ENCODE results near the gene FBXO3. TPM values are rescaled to one million over a fixed set of nuclear protein-coding genes. Genes with fewer than 3 reads are reported as not detected.
"Not testable (repeated sequence)": the region's sequence is repeated elsewhere in the genome, so short reads cannot be mapped to it uniquely, and the experiment has no call there.

Gene FBXO3
- total RNA-seq, 2 experiments from 2014 or later = 16.5 to 17.7 TPM

DNA sequence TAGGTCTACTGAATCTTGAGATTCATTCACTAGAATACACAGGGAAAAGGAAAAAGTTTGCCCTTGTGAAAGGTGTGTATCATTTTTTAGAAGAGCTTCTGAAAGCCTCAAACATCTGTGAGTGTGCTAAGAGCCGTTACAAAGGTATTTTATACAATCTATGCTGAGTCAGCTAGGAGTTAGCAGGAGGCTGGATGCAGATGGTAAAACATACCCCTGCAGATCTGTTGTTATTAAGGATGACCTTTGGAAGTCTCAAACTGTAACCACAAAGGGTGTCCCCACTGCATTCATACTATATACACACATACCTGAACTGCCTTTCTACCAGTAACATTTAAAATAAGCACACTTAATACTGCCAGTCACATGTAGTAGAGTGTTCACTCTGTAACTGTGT, 65.3 kb downstream of the FBXO3 start:
- ChIA-PET CTCF (interaction anchor here (1.4 kb wide), 1 partner anchor 13 kb away, joined by 4 read pairs; no protein-coding TSS in a partner anchor), POLR2A (interaction anchor here (0.6 to 1.1 kb wide), 2 partner anchors 14 to 326 kb away, joined by 3 to 4 read pairs; no protein-coding TSS in a partner anchor)
- intact Hi-C loops (cut with micrococcal nuclease) = loop anchor here (10.0 kb wide), 1 partner anchor 454 kb away; the partner anchor contains the start of gene HIPK3
- Mint-ChIP-seq H3K4me1 (ENCODE audit: low read depth) (peaks cover 6% of the 10 kb centered on the region), H3K4me3 (no peak overlapping the region), H3K27ac (no peak overlapping the region), H3K27me3 (no peaks in the 10 kb centered on the region), H3K9me3 (no peaks in the 10 kb centered on the region), H3K36me3 (peaks cover 19% of the 10 kb centered on the region)
- no peak for DNase-seq

DNA sequence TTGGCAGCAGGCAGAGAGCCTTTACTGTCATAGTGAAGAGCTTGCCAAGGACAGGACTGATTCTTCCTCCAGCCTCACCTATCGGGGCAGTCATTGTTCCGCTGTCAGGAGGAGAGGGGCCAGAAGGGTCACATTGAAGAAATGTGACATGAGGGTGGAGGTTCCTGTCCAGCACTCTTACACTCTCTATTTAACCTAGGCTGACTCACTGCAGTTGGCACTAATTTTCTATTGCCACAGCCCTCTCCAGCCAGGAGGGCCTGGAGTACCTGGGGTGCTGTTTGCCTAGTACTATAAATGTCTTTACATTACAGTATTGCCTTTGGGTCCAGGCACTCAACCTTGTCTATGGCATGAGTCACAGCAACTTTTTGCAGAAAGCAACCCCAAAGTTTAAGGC, 66.5 kb downstream of the FBXO3 start:
- ChIA-PET POLR2A (interaction anchor here (1.1 kb wide), 1 partner anchor 13 kb away, joined by 4 read pairs; no protein-coding TSS in a partner anchor), CTCF (interaction anchor here (0.6 to 1.8 kb wide), 2 partner anchors 8 to 99 kb away, joined by 3 to 11 read pairs; no protein-coding TSS in a partner anchor)
- intact Hi-C loops (cut with micrococcal nuclease) = loop anchor here (10.0 kb wide), 1 partner anchor 453 kb away; the partner anchor contains the start of gene HIPK3
- H3K27ac Mint-ChIP-seq; H3K27me3 Mint-ChIP-seq; H3K4me3 Mint-ChIP-seq; H3K9me3 Mint-ChIP-seq; DNase-seq; H3K4me1 Mint-ChIP-seq (ENCODE audit: low read depth): not testable (repeated sequence)
- H3K36me3 Mint-ChIP-seq = peaks cover 19% of the 10 kb centered on the region

DNA sequence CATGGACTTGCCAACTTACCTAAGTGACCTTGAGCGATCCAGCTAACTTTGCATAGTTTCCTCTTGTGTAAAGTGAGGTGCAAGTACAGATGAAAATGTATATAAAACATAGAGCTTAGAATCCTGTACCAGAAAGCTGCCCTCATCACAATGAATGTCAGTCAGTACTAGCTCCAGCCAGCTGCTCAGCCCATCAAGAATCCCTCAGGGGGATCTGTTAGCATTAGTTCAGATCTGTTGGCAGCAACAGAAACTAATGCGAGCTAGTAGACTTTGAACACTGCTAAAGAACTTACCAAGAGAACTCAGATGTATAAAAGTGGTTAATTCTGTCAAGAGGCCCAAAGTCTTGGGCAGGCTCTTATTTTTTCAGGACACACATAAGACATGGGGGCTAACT, 67.4 kb downstream of the FBXO3 start:
- peaks cover 16% of the 10 kb centered on the region for H3K36me3 Mint-ChIP-seq
- ChIA-PET POLR2A (no interaction called here), CTCF (interaction anchor here (1.3 to 1.8 kb wide), 2 partner anchors 9 to 35 kb away, joined by 5 to 11 read pairs; no protein-coding TSS in a partner anchor)
- no peaks in the 10 kb centered on the region for H3K27me3 Mint-ChIP-seq
- DNase-seq = no peak
- H3K9me3 Mint-ChIP-seq = no peaks in the 10 kb centered on the region
- H3K27ac Mint-ChIP-seq = no peak overlapping the region
- no peak overlapping the region for H3K4me3 Mint-ChIP-seq
- intact Hi-C loops (cut with micrococcal nuclease) = loop anchor here (10.0 kb wide), 1 partner anchor 452 kb away; the partner anchor contains the start of gene HIPK3
- peaks cover 6% of the 10 kb centered on the region for H3K4me1 Mint-ChIP-seq (ENCODE audit: low read depth)

DNA sequence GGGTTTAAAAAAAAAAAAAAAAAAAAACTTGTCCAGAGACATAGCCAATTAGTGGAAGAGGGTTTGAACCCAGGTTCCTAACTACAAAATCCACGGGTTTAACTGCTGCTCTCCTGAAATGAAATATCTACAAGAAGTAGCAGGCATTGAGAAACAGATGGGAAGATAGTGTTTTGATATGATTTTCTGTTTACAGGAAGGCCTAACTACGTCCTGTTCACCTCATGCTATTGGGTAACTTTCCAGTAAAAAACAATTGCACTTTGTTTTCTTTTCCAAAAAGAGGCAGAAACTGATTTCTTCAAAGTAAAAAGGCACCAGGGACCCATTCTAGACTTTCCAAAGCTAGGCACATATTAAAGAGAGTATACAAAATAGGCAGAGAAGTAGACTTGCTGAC, 67.8 kb downstream of the FBXO3 start:
- H3K27me3 Mint-ChIP-seq = no peaks in the 10 kb centered on the region

DNA sequence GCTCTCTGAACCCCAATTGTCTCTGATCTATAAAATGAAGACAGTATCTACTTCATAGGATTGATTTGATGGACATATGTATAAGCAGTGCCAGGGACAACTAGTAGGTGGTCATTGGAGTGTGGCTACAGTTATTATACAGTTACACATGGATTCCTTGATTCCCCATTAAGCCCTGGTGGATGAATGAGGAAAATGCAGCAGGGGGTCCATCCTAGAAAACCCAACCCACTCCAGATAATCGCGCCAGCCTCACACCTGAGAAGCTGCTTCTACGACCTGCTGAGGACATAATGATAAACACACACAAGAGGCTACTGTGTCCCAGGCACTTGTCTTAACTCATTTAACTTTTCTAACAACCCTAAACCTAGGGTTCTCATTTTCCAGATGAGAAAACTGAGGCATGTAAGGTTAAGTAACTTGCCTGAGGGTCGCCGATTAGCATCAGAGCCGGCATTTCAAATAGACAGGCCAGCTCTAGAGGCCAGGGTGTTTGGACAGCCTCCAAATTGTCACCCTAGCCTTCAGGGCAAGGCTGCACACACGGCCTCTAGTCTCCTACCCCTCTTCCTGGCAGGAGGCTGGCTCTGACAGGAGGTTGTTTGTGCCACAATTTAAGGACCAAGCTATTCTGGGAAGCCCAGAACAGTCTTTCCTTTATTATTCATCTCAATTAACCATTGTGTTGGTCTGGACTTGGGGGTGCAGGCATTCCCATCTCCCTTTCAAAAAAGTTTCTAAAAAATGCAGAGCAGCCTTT, 69.9 kb downstream of the FBXO3 start:
- DNase-seq = no peak
- peaks cover 17% of the 10 kb centered on the region for H3K4me1 Mint-ChIP-seq (ENCODE audit: low read depth)
- no peaks in the 10 kb centered on the region for H3K9me3 Mint-ChIP-seq
- peaks cover 4% of the 10 kb centered on the region for H3K27me3 Mint-ChIP-seq
- H3K4me3 Mint-ChIP-seq = no peak overlapping the region
- intact Hi-C loops (cut with micrococcal nuclease) = loop anchor here (10.0 kb wide), 1 partner anchor 450 kb away; the partner anchor contains the start of gene HIPK3
- ChIA-PET POLR2A (no interaction called here), CTCF (interaction anchor here (0.9 kb wide), 1 partner anchor 12 kb away, joined by 3 read pairs; no protein-coding TSS in a partner anchor)
- no peak overlapping the region for H3K27ac Mint-ChIP-seq
- peaks cover 8% of the 10 kb centered on the region for H3K36me3 Mint-ChIP-seq

More for the DNA sequence above, 67.8 kb downstream of the FBXO3 start:
- no peak for DNase-seq
- no peaks in the 10 kb centered on the region for H3K9me3 Mint-ChIP-seq
- peaks cover 16% of the 10 kb centered on the region for H3K36me3 Mint-ChIP-seq
- ChIA-PET CTCF (interaction anchor here (1.1 to 1.8 kb wide), 3 partner anchors 10 to 121 kb away, joined by 3 to 11 read pairs (median 5); no protein-coding TSS in a partner anchor), POLR2A (no interaction called here)
- no peak overlapping the region for H3K4me3 Mint-ChIP-seq
- H3K27ac Mint-ChIP-seq = no peak overlapping the region
- peaks cover 7% of the 10 kb centered on the region for H3K4me1 Mint-ChIP-seq (ENCODE audit: low read depth)
- intact Hi-C loops (cut with micrococcal nuclease) = loop anchor here (10.0 kb wide), 1 partner anchor 452 kb away; the partner anchor contains the start of gene HIPK3

DNA sequence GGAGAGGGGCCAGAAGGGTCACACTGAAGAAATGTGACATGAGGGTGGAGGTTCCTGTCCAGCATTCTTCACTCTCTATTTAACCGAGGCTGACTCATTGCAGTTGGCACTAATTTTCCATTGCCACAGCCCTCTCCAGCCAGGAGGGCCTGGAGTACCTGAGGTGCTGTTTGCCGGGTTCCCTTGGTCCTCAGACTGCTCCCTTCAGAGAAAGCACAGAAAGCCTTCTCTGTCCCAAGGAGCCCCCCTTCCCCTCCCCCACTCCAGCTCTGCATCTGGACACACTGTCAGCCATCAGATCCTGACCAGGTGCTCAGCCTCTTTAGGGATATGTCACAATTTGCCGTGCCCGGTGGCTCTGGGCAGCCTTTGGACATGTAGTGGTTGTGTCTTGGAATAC, 70.5 kb downstream of the FBXO3 start:
- ChIA-PET POLR2A (no interaction called here), CTCF (interaction anchor here (1.1 kb wide), 1 partner anchor 39 kb away, joined by 3 read pairs; no protein-coding TSS in a partner anchor)
- peaks cover 2% of the 10 kb centered on the region for H3K36me3 Mint-ChIP-seq
- DNase-seq = no peak
- peaks cover 17% of the 10 kb centered on the region for H3K4me1 Mint-ChIP-seq (ENCODE audit: low read depth)
- H3K27me3 Mint-ChIP-seq = peaks cover 4% of the 10 kb centered on the region
- H3K9me3 Mint-ChIP-seq = no peaks in the 10 kb centered on the region
- no peak overlapping the region for H3K27ac Mint-ChIP-seq
- H3K4me3 Mint-ChIP-seq = no peak overlapping the region
- intact Hi-C loops (cut with micrococcal nuclease) = loop anchor here (10.0 kb wide), 1 partner anchor 449 kb away; the partner anchor contains the start of gene HIPK3

DNA sequence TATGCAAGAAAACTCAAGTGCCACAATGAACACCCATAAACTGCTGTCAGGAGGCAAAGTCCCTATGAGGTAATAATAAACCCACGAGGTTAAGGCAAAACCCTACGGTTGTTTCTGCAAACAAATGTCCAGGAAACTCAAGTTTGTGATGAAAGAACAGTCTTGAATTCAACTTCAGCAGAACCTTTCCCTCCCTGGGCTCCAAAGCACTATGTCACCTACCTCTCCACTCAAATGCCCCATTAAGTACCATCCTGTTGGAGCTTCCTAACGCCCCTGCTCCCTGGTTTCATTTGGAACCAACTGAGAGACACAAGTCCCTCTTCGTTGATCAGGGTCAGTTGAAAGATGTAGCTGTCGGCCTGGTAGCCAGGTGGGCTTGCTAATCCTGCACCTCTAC, 71.1 kb downstream of the FBXO3 start:
- intact Hi-C loops (cut with micrococcal nuclease) = loop anchor here (10.0 kb wide), 1 partner anchor 448 kb away; the partner anchor contains the start of gene HIPK3
- Mint-ChIP-seq H3K27me3 (peaks cover 4% of the 10 kb centered on the region), H3K27ac (no peak overlapping the region), H3K9me3 (no peaks in the 10 kb centered on the region), H3K4me1 (ENCODE audit: low read depth) (peaks cover 17% of the 10 kb centered on the region), H3K4me3 (no peak overlapping the region), H3K36me3 (no peaks in the 10 kb centered on the region)
- DNase-seq = no peak
- CTCF ChIA-PET = interaction anchor here (1.1 kb wide), 1 partner anchor 39 kb away, joined by 3 read pairs; no protein-coding TSS in a partner anchor
- POLR2A ChIA-PET = no interaction called here

DNA sequence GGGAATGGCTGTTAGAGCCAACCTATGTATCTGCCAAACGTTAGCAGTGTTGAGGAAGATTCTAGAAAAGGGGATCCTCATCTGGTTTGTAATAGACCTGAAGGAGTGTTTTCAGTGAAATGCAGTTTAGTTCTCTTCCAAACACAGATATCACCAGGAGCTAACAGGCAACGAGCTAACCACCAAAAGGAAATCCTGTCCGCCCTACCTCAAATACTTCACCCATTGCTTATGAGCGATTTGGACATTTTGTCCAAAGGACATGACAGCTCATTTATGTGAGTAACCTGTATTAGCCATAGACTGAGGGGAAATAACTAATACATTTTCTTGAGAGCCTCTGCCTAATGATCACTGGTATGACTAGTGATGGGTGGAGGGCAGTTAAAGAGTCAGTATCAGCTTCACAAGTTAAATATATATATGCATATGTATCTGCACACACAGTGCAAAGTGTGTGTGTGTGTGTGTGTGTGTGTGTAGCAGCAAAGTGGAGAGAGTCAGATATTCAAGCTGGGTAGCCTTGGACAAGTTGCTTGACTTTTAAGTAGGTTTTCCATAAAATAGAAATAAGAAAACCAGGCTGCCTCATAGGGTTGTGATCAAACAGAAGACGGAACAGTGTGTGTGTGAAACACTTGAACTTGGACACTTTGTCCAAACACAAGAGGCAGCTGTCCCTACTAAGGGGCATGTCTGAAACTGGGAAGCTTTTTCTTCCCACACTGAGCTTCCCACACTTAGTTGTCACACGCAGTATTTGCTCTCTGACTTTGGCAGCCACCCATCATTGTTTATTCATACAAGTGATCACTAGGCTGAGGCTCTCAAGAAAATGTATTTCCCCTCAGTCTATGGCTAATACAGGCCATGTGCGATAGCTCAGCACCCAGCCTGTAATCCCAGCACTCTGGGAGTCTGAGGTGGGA, 72.8 kb downstream of the FBXO3 start:
- DNase-seq = no peak
- H3K27ac Mint-ChIP-seq = no peak overlapping the region
- ChIA-PET POLR2A (interaction anchor here (0.9 to 1.7 kb wide), 4 partner anchors 10 to 34 kb away, joined by 3 to 5 read pairs (median 4); partner anchors contain the start of gene CD59), CTCF (interaction anchor here (0.8 to 2.7 kb wide), 4 partner anchors 14 to 41 kb away, joined by 3 to 13 read pairs (median 4); no protein-coding TSS in a partner anchor)
- H3K4me3 Mint-ChIP-seq = peak overlapping the region; percentile 83
- H3K27me3 Mint-ChIP-seq = peaks cover 10% of the 10 kb centered on the region
- intact Hi-C loops (cut with micrococcal nuclease) = loop anchor here (2.0 to 10.0 kb wide), 2 partner anchors 447 to 691 kb away; partner anchors contain the start of gene HIPK3
- H3K9me3 Mint-ChIP-seq = no peaks in the 10 kb centered on the region
- no peaks in the 10 kb centered on the region for H3K36me3 Mint-ChIP-seq
- peaks cover 14% of the 10 kb centered on the region for H3K4me1 Mint-ChIP-seq (ENCODE audit: low read depth)

DNA sequence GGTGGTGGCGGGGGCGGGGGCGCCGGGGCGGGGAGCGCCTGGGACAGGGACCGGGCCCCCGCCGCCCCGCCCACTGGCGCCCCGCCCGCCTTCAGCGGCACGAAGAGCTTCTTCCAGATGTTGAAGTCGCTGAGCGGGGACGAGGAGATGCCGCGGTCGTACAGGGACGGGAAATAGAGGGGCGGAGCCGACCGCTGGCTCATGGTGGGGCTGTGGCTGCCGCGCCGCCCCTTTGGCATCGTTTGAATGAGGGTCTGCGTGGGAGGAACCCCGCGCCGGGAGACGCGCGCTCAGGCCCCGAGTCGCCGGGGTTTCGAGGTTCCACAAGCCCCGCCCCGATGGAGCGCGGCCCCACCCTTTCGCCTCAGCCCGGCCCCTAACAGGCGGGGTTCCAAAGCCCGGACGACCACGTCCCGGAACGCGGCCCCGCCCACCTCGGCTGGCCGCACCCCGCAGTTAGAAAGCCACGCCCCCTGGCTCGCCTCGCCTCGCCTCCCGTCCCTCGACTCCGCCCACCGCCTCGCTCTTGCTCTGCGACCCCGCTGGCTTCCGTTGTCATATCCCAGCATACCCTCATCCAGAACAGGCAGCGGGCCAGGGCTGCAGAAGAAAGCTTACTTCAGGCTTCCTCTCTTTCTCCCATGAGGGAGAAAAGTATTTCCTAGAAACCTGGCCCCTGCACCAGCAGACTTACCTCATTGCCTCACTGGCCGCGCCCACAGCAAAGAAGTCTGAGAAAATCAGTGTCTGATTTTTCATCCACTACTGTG, 73.6 kb downstream of the FBXO3 start, which contains the start of gene C11orf91:
C11orf91 (minus strand) TSS at position 325 of the 770 bp plus-strand sequence; CDS start at position 239, 86 bp downstream.
- POLR2A ChIA-PET = interaction anchor here (1.1 to 1.5 kb wide), 2 partner anchors 10 to 35 kb away, joined by 3 to 5 read pairs; partner anchors contain the start of gene CD59
- peaks cover 11% of the 10 kb centered on the region for H3K4me1 Mint-ChIP-seq (ENCODE audit: low read depth)
- peak within 1 kb of the TSS; percentile 39 for H3K27ac Mint-ChIP-seq
- intact Hi-C loops (cut with micrococcal nuclease) = loop anchor here (1.0 to 10.0 kb wide), 5 partner anchors 10 to 690 kb away; partner anchors contain the start of genes FBXO3 and HIPK3
- H3K27me3 Mint-ChIP-seq = peaks cover 14% of the 10 kb centered on the region
- H3K9me3 Mint-ChIP-seq = no peaks in the 10 kb centered on the region
- CTCF ChIA-PET = interaction anchor here (0.9 to 2.7 kb wide), 2 partner anchors 9 to 42 kb away, joined by 3 to 13 read pairs; no protein-coding TSS in a partner anchor
- peak; percentile 96 for DNase-seq
- H3K36me3 Mint-ChIP-seq = no peaks in the 10 kb centered on the region
- H3K4me3 Mint-ChIP-seq = peak within 1 kb of the TSS; percentile 83

DNA sequence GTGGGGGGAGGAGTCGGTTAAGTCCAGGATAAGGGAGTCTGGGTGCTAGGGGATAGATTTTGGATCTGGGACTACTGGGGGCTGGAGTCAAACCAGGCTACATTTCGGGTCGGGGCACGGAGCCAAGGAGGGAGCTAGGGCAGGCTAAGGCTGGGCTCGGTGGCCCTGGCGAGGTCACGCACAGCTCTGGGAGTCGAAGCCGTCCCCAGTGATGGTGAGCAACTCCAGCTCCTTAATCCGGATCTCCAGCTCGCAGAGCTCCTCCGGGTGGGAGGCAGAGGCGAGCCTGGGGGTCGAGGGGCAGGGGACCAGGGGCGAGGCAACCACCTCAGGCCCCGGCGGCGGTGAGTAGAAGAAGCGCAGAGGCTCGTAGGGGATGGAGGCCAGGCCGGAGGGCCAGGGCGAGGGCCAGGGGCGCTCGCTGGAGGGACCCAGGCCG, 74.2 kb downstream of the FBXO3 start:
- no peak overlapping the region for H3K27ac Mint-ChIP-seq
- peaks cover 18% of the 10 kb centered on the region for H3K27me3 Mint-ChIP-seq
- H3K9me3 Mint-ChIP-seq = no peaks in the 10 kb centered on the region
- ChIA-PET CTCF (interaction anchor here (0.7 to 2.7 kb wide), 3 partner anchors 9 to 128 kb away, joined by 3 to 13 read pairs (median 3); no protein-coding TSS in a partner anchor), POLR2A (no interaction called here)
- DNase-seq = no peak
- peak overlapping the region; percentile 83 for H3K4me3 Mint-ChIP-seq
- H3K36me3 Mint-ChIP-seq = no peaks in the 10 kb centered on the region
- intact Hi-C loops (cut with micrococcal nuclease) = loop anchor here (1.0 to 10.0 kb wide), 5 partner anchors 10 to 689 kb away; partner anchors contain the start of genes FBXO3 and HIPK3
- H3K4me1 Mint-ChIP-seq (ENCODE audit: low read depth) = peaks cover 11% of the 10 kb centered on the region
